ENCODE measurements around the gene KLF6. TPM values are rescaled to one million over a fixed set of nuclear protein-coding genes. Genes with fewer than 3 reads are reported as not detected.

KLF6 gene
- 10 to 100 TPM; 45.5 to 58.0 (median 51.7) TPM for polyA plus RNA-seq (ENCODE audit: insufficient read length in 3 of 3)

DNA sequence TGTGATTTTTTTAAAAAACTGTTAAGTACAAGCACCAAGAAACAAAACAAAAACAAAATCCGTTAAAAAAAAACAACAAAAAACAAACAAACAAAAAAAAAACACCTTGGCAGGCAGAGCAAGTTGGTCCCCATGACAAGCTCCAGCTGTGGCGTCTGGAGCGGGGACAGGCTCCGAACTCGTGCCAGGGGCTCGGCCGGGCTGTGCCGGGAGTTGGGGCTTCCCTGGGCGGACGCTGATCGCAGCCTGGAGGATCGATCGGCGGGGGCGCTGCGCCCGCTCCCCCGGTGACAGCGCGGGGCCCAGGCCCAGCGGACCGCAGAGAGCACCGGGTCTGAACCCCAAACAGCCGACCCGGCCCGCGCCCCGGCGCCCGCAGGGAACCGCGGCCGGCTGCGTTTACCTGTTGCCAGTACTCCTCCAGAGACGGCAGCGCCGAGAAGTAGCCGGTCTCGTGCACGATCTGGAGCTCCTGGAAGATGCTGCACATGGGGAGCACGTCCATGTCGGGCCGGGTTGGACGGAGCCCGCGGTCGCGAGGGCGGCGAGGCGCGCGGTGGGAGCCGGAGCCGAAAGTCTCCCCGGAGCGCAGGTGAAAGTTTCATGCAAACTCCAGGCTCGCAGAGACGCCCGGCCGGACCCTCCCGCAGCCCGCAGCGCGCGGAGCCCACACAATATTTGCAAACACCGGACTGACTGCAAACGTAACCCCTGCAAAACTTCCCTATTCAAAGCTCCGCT lies at the start of gene KLF6:
KLF6 (minus strand) TSS at position 700 of the 741 bp plus-strand sequence; CDS start at position 505, 195 bp downstream.
- no peak for DNase-seq (ENCODE audit: low read depth in 3 of 3, low spot score in 2 of 3)

DNA sequence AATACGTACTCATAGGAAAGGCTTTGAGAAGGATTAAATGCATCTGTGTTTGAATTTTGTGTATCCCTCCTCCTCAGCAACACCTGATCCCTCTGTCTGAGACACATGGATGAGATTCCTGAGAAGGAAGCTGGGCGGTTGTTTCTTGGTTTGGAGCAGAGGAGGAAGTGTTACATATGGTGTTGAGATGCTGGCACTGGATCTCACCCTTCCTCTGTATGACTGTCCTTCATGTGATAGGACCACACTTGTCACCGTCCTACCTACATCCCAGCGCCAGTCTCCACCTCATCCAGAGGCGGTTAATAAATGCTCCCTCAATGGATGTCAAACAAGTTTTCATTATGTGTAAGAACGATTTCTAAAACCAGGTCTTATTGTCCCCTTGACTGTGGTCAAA lies 49.4 kb upstream of the KLF6 start:
- no peak for DNase-seq (ENCODE audit: low read depth in 3 of 3, low spot score in 2 of 3)

DNA sequence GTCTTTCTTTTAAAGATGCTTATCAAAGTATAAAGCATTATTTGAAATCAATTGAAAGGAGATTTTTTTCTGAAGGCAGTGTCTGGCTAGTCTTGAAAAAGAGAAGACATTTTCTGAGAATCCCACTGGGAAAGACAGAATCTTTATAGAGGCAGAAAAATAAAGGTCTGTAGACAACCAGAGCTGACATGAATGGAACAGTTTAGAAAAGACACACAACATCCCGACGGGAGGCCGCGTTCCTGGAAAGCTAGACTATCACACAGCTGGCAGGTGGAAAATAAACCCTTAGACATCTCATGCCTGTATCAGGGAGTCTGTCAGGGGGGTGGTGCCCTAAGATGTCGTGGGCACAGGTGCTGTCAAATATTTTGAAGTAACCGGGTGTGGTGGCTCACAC lies 48.0 kb upstream of the KLF6 start:
- no peak for DNase-seq (ENCODE audit: low read depth in 3 of 3, low spot score in 2 of 3)

DNA sequence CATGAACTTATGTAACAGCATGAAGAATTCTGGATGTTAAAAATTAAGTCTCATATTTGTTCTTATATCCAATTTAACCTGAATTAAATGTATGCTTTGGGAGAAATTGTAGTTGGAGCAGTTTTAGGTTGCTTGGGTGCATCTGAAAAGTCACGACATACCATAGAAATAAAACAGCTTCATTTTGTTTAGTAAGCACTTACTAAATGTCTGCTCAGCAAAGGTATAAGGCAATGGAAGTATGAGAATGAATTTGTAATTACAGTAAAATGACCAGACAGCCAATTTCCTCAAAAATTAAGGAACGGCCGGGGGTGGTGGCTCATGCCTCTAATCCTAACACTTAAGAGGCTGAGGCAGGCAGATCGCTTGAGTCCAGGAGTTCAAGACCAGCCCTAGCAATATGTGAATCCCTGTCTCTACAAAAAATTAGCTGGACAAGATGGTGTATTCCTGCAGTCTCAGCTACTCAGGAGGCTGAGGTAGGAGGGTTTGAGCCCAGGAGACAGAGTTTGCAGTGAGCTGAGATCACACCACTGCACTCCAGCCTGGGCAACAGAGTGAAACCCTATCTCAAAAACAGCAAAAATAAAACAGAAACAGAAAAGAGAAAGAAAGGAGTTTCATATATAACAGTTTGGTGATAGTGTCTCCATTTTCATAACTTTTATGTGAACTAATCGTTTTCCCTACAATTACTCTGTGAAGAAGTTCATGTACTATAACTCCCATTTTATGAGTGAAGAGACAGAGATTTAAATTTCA lies 47.2 kb upstream of the KLF6 start:
- DNase-seq (ENCODE audit: low read depth in 3 of 3, low spot score in 2 of 3) = no peak

DNA sequence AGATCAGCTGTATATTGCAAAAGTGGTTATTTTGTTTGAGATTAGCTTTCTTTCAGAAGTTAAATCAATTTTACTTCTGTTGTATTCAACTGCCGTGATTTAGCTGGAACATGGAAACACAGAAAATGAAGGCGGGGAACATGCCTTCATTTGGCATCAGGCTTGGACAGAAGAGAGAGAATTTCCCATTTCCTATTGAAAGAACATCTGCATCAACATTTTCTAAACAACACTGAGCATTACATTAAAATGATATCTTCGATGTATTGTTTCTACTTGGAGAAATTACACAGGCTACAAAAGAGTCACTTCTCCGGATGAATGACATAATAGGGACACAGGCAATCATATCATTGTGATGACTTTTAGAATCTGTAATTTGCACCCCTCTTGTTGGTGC lies 46.6 kb upstream of the KLF6 start:
- no peak for DNase-seq (ENCODE audit: low read depth in 3 of 3, low spot score in 2 of 3)

DNA sequence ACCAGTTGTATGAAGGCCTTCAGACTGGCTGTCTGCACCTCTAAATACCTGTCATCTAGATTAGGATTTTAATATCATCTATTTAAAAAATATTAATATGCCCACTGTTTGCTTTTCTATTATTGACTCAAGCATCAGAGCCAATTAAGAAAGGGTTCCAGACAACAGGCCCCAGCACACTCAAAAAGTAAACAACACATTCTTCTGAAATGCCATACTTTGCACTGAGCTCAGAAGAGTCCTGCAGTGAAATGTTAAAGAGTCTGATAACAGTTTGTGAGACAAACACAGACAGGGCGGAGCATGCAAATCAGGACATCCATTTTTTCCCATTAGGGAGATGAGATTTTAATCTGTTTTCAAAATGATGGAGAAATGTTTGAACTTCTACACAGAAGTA lies 45.9 kb upstream of the KLF6 start:
- DNase-seq (ENCODE audit: low read depth in 3 of 3, low spot score in 2 of 3) = no peak

DNA sequence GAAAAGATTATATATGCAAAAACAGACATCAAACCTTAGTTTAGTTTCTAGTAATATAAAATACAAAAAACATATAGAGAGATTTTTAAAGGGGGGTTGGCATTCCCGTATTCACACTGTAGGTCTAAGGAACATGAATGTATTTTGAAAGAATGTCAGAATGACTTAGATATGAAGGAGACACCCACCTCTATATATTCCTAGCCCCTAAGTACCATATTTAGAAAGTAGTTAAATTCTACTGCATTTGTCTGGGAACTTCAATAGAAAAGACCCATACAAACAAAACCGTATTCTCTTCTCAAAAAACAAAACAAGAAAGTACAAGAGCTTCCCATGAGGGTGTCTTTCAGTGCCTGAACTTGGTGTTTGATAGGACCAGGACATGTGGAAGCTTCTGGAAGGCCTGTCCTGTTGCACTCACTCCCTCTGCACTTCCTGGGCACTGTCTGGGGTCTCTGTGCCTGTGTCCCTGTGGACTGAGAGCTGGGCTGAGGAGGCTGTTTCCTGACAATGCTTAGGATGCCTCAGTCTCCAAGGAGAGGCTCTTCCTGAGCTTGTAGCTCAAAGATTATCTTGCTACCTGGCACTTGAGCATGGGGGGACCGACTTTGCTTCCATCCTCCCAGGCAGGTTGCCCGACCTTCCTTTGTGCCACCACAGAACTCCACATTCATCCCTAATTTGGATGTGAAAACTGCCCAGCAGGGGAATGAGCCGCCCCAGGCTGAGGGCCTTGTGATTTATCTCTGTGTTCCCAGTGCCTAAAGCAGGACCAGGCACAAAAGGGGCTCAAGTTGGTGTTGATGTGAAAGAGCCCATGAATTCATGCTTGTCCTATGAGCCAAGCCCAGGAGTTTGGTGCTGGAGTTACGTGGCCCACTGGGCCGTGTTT lies 44.4 kb upstream of the KLF6 start:
- no peak for DNase-seq (ENCODE audit: low read depth in 3 of 3, low spot score in 2 of 3)

DNA sequence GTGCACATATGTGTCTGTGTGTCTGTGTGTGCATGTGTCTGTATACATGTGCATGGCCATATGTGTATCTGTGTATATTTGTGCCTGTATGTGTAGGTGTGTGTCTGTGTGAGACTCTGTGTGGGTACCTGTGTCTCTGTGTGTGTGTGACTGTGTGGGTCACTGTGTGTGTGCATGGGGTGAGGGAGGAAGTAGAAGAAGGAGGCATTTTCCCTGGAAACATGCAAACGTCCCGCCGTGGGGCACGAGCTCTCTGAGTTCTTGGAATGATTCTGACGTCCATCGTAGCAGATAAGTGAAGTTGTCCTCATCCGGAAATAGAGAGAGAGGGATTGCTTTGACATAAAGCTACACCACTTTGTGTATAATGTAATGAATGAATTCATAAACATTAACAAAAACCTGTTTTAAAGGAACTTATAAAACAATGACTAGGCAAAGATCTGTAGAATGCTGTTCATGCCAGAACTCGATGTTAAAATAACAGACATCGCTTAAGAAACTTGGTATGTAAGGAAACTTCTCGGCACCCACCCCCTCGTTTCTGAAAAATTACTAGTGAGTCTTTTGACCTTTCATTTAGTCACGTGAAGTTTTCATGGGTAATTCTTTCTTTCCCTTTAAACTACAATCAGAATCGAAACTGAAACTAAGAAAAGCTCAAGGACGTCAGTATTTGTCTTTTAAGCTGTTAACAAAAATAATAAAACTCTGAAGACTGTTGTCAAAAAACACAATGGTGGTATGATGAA lies 43.6 kb upstream of the KLF6 start:
- DNase-seq (ENCODE audit: low read depth in 3 of 3, low spot score in 2 of 3) = no peak

DNA sequence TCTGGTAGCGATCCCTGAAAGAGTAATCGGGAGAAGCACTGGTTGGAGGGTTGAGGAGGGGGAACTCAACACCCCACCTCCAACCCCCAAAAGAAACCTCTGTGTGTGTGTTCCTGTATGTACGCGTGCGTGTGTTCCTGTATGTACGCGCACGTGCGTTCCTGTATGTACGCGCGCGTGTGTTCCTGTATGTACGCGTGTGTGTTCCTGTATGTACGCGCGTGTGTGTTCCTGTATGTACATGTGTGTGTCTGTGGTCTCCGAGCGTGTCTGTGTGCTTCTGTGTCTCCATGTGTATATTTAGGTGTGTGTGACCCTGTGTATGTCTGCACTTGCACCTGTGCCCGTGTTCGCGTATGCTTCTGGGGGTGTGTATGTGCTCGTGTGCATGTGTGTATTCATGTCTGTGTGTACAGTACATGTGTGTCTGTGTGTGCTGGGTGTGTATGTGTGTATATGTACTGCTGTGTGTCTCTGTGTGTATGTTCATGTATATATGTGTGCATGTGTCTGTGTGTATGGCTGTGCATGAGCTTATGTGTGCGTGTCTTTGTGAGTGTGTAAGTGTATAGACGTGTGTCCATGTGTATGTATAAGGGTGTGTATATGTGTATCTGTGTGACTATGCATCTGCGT lies 42.9 kb upstream of the KLF6 start:
- no peak for DNase-seq (ENCODE audit: low read depth in 3 of 3, low spot score in 2 of 3)

DNA sequence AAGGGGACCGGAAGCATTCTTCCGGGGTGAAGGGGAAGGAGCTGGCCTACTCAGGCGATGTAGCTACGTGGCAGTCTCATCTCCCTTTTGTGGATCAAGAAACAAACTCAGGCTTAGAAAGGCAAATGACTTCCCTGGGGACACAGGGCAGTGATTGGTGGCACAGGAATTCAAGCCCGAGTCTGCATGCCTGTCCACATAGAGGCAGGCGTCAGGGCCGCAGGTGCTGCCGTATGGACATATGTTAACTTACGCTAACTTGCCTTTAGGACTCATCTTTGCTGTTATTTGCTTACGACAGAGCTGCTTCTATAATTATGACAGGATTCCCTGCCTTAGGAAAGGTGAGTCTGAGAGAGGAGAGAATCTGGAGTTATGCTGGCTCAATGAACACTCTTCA lies 42.3 kb upstream of the KLF6 start:
- DNase-seq (ENCODE audit: low read depth in 3 of 3, low spot score in 2 of 3) = no peak

DNA sequence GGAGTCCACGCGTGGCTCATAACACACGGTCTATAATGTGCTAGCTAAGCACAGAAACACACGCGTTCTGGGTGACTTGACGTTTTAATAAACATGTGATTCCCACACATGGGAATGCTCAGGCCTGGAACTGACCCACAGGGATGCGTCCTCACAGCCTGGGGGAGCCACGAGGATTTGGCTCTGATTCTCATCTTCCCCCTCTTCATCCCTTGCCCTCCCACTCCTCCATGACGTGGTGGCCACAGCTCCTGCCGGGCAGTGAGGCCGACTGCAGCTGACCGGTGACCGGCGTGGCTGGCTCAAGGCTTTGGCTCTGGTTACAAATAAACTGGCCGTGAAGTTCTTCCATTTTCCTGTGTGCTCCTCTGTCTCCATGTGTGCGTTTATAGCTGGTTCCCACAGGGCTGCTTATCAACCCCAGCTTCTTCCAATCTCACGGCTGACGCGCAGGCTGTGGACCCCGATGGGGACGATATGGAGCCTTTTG lies 40.9 kb upstream of the KLF6 start:
- no peak for DNase-seq (ENCODE audit: low read depth in 3 of 3, low spot score in 2 of 3)

DNA sequence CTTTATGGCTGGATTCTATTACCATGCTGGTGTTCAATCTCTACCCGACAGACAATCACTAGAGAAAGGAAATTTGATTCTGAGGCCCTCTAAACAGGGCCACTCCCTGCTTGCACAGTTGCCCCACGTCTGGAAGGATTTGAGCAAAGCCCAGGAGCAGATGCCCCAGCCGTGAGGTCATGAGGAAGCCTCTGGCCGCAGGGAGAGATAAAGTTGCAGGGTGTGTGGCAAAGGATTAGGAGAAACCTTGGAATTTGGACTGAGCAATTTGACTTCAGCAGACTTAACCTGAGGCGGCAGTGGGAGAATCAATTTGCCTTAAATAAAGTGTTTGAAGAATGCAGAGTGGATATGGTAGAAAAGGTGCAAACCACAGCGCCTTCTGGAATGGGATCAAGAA lies 40.2 kb upstream of the KLF6 start:
- no peak for DNase-seq (ENCODE audit: low read depth in 3 of 3, low spot score in 2 of 3)

DNA sequence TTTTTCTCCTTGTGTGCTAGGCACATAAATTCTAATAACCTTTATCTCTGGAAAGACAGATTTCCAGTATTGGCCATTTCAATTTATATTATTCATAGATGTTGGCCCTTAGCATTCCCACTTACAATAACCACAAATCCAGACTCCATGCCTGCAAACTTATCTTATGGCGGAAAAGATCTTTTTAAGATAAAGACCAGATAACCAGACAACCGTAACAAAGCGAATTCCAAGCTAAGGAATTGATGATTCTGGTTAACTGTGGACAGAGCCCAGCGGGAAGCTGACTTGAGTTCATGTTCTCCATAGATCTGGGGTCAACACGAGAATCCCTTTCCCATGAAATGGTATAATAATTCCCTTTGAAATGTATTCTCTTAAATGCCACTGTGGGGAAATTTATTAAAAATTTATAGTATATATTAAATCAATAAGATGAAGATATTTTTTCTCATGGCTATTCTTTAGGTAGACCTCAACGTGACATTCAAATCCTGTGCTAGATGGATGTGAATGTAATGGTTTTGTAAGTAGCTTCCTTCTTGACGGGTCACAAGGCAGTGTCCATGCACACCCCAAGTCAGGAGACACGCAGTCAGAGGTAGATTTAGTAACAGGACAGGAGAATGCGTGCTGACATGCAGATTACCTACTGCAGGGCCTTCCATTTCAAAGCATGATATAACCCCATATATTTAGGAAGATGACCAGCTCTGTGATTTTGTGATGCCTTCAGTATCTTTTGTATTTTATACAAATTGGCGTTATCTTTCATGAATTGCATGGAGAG lies 37.7 kb upstream of the KLF6 start:
- no peak for DNase-seq (ENCODE audit: low read depth in 3 of 3, low spot score in 2 of 3)

DNA sequence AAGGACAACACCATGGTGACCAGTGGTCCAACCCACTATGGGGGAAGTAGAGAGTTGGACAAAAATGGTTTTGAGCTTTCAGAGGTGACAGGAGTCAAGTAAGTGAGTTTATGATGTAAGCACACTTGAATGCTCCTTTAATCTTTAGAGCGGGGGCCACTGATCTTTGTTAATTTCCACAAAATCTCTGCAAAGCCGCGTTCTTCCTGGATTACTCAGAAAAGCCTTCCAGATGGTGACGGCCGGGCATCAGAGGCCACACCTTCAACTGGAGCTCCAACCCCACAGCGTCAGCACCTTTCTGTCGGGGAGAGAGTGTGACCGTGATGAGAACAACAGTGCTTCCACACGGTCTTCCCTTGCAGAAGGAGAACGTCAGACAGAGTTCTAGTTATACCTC lies 35.2 kb upstream of the KLF6 start:
- DNase-seq (ENCODE audit: low read depth in 3 of 3, low spot score in 2 of 3) = no peak

DNA sequence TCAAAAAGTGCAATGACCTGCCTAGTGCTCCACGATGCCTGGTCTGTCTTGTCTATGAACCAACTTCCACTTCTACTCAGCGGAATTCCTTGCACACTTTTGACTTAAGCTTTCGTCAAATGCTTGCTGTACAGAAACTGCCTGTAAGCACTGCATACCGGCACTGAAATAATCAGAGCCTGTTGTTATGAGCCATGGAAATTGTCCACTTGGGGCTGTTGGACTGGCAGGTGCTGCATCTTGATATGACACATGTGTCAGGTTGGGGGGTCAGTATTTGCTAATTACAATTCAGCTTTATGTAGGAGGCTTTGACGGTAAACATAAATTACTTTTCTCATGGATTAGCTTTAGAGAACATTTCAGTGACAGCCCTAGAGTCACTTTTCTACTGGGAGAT lies 32.0 kb upstream of the KLF6 start:
- no peak for DNase-seq (ENCODE audit: low read depth in 3 of 3, low spot score in 2 of 3)

DNA sequence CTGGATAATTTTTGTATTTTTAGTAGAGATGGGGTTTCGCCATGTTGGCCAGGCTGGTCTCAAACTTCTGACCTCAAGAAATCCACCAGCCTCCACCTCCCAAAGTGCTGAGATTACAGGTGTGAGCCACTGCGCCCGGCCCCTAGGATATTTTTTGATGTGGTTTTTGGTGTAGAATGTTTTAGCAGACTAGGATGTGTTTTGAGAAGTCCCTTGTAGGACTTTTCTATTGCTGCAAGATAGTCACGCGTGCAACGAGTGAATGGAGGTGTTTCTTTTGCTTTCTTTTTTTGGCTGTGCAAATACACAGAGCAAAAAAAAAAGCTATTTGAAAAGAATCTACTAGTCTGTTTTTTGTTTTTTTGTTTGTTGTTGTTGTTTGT lies 29.8 kb upstream of the KLF6 start:
- no peak for DNase-seq (ENCODE audit: low read depth in 3 of 3, low spot score in 2 of 3)

DNA sequence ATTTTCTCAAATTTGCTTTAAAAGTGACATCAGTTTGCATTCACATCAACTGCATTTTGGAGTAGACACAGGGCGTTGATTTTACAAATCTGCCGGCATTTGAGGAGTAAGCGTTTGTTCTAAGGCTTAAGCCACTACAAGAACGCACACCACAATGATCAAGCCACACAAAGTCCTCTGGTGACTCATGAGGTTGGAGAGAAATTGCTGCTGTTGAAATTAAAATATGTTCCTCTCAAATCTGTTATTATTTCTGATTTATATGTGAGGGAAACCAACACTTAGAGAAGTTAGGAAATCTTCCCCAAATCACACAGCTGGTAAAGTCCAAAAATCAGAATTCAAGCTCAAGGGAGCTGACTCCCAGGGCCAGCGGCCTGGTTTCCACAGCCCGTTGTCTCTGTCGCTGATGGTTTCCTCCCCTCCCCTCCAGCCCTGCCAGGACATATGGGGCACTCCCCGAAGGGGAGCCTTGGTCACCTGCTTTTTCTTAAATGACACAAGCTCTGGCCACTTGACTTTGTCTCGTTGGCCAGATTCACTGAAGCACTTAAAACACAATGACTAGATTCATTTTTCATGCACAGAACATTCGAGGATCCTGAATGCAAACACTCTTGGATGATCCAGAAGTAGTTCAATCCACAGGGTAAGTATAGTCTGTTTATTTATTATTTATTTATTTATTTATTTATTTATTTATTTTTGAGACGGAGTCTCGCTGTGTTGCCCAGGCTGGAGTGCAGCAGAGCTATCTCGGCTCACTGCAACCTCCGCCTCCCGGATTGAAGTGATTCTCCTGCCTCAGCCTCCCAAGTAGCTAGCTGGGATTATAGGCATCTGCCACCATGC lies 29.2 kb upstream of the KLF6 start:
- DNase-seq (ENCODE audit: low read depth in 3 of 3, low spot score in 2 of 3) = no peak

DNA sequence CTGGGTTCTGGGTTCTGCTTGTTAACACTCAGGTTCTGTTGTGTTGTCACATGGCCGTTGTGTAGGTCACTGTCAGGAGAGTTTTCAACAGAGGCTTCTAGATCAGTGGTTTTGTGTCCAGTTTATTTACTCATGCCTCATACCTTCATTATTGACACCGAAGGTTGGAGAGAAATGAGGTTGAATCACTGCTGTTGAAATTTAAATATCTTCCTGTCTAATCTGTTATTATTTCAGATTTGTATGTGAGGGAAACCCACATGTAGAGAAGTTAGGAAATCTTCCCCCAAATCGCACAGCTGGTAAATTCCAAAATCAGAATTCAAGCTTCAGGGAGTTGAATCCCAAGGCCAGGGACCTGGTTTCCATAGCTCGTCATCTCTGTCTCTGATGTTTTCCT lies 28.3 kb upstream of the KLF6 start:
- DNase-seq (ENCODE audit: low read depth in 3 of 3, low spot score in 2 of 3) = no peak
